ENCODE results near the gene SRA1. TPM values are rescaled to one million over a fixed set of nuclear protein-coding genes. Genes with fewer than 3 reads are reported as not detected.

The SRA1 gene
- total and polyA plus RNA-seq, 2 of the 13 experiments (the other 11 are each of a cell fraction or from before 2014, with no cell fraction given): 14.2 to 32.8 TPM

- TF ChIP-seq, protein P1, sequence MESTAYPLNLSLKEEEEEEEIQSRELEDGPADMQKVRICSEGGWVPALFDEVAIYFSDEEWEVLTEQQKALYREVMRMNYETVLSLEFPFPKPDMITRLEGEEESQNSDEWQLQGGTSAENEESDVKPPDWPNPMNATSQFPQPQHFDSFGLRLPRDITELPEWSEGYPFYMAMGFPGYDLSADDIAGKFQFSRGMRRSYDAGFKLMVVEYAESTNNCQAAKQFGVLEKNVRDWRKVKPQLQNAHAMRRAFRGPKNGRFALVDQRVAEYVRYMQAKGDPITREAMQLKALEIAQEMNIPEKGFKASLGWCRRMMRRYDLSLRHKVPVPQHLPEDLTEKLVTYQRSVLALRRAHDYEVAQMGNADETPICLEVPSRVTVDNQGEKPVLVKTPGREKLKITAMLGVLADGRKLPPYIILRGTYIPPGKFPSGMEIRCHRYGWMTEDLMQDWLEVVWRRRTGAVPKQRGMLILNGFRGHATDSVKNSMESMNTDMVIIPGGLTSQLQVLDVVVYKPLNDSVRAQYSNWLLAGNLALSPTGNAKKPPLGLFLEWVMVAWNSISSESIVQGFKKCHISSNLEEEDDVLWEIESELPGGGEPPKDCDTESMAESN (CRISPR knock-in tag; conservative IDR thresholded peaks at IDR 0.05): no peak
- TF ChIP-seq FOXP1 (IDR thresholded peaks at IDR 0.05): peak; percentile 73
- TF ChIP-seq FOXP1 (CRISPR knock-in tag; IDR thresholded peaks at IDR 0.05): peak; percentile 96
- no peak for TF ChIP-seq ZUFSP (CRISPR knock-in tag; IDR thresholded peaks at IDR 0.05; ENCODE audit: borderline replicate concordance)
- TF ChIP-seq, protein P2, sequence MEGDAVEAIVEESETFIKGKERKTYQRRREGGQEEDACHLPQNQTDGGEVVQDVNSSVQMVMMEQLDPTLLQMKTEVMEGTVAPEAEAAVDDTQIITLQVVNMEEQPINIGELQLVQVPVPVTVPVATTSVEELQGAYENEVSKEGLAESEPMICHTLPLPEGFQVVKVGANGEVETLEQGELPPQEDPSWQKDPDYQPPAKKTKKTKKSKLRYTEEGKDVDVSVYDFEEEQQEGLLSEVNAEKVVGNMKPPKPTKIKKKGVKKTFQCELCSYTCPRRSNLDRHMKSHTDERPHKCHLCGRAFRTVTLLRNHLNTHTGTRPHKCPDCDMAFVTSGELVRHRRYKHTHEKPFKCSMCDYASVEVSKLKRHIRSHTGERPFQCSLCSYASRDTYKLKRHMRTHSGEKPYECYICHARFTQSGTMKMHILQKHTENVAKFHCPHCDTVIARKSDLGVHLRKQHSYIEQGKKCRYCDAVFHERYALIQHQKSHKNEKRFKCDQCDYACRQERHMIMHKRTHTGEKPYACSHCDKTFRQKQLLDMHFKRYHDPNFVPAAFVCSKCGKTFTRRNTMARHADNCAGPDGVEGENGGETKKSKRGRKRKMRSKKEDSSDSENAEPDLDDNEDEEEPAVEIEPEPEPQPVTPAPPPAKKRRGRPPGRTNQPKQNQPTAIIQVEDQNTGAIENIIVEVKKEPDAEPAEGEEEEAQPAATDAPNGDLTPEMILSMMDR (CRISPR knock-in tag; IDR thresholded peaks at IDR 0.05): no peak
- peak; percentile 79; the same call in 1 of the 2 replicates for TF ChIP-seq HOMEZ (CRISPR knock-in tag; IDR thresholded peaks at IDR 0.05; ENCODE audit: low read depth)
- TF ChIP-seq, protein P3, sequence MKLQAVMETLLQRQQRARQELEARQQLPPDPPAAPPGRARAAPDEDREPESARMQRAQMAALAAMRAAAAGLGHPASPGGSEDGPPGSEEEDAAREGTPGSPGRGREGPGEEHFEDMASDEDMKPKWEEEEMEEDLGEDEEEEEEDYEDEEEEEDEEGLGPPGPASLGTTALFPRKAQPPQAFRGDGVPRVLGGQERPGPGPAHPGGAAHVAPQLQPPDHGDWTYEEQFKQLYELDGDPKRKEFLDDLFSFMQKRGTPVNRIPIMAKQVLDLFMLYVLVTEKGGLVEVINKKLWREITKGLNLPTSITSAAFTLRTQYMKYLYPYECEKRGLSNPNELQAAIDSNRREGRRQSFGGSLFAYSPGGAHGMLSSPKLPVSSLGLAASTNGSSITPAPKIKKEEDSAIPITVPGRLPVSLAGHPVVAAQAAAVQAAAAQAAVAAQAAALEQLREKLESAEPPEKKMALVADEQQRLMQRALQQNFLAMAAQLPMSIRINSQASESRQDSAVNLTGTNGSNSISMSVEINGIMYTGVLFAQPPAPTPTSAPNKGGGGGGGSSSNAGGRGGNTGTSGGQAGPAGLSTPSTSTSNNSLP (IDR thresholded peaks at IDR 0.05; ENCODE audit: low read depth, low read length): peak; percentile 96
- TF ChIP-seq, protein P4, sequence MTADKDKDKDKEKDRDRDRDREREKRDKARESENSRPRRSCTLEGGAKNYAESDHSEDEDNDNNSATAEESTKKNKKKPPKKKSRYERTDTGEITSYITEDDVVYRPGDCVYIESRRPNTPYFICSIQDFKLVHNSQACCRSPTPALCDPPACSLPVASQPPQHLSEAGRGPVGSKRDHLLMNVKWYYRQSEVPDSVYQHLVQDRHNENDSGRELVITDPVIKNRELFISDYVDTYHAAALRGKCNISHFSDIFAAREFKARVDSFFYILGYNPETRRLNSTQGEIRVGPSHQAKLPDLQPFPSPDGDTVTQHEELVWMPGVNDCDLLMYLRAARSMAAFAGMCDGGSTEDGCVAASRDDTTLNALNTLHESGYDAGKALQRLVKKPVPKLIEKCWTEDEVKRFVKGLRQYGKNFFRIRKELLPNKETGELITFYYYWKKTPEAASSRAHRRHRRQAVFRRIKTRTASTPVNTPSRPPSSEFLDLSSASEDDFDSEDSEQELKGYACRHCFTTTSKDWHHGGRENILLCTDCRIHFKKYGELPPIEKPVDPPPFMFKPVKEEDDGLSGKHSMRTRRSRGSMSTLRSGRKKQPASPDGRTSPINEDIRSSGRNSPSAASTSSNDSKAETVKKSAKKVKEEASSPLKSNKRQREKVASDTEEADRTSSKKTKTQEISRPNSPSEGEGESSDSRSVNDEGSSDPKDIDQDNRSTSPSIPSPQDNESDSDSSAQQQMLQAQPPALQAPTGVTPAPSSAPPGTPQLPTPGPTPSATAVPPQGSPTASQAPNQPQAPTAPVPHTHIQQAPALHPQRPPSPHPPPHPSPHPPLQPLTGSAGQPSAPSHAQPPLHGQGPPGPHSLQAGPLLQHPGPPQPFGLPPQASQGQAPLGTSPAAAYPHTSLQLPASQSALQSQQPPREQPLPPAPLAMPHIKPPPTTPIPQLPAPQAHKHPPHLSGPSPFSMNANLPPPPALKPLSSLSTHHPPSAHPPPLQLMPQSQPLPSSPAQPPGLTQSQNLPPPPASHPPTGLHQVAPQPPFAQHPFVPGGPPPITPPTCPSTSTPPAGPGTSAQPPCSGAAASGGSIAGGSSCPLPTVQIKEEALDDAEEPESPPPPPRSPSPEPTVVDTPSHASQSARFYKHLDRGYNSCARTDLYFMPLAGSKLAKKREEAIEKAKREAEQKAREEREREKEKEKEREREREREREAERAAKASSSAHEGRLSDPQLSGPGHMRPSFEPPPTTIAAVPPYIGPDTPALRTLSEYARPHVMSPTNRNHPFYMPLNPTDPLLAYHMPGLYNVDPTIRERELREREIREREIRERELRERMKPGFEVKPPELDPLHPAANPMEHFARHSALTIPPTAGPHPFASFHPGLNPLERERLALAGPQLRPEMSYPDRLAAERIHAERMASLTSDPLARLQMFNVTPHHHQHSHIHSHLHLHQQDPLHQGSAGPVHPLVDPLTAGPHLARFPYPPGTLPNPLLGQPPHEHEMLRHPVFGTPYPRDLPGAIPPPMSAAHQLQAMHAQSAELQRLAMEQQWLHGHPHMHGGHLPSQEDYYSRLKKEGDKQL (CRISPR knock-in tag; IDR thresholded peaks at IDR 0.05; ENCODE audit: low read depth): peak; percentile 62
- no peak for TF ChIP-seq MAFK (conservative IDR thresholded peaks at IDR 0.05 in 1 of 2, IDR thresholded peaks at IDR 0.05 in 1 of 2; ENCODE audit: low read length in 2 of 2)
- TF ChIP-seq NCOA2 (CRISPR knock-in tag; IDR thresholded peaks at IDR 0.05): peak; percentile 85
- TF ChIP-seq, protein P5, sequence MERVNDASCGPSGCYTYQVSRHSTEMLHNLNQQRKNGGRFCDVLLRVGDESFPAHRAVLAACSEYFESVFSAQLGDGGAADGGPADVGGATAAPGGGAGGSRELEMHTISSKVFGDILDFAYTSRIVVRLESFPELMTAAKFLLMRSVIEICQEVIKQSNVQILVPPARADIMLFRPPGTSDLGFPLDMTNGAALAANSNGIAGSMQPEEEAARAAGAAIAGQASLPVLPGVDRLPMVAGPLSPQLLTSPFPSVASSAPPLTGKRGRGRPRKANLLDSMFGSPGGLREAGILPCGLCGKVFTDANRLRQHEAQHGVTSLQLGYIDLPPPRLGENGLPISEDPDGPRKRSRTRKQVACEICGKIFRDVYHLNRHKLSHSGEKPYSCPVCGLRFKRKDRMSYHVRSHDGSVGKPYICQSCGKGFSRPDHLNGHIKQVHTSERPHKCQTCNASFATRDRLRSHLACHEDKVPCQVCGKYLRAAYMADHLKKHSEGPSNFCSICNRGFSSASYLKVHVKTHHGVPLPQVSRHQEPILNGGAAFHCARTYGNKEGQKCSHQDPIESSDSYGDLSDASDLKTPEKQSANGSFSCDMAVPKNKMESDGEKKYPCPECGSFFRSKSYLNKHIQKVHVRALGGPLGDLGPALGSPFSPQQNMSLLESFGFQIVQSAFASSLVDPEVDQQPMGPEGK (CRISPR knock-in tag; IDR thresholded peaks at IDR 0.05): peak; percentile 27; the same call in 1 of the 2 replicates
- TF ChIP-seq CCDC6 (CRISPR knock-in tag; IDR thresholded peaks at IDR 0.05): peak; percentile 62; the same call in 1 of the 2 replicates
Measured at GRCh38 chr5:140607031-140607430, 49.8 kb upstream of the SRA1 start (continued).

Data from HepG2 (cell line).